IPS DF 6.9 (cell line): ENCODE measurements around the gene PRH1.

Experiments used
- DNase-seq: peaks from one replicate; pipeline ENCODE4 v3.0.0-alpha.2; 2013; ENCODE audit warnings: low read depth, low spot score
- H3K27ac ChIP-seq: one replicate; pipeline ENCODE4 v1.5.1; 2013; ENCODE audit warnings: low read length, control low read depth
- H3K27me3 ChIP-seq: 2 replicates; pipeline ENCODE4 v1.6.1; 2013; ENCODE audit warnings: mild to moderate bottlenecking, low read length; ENCODE audit not compliant: control insufficient read depth, insufficient read depth
- H3K36me3 ChIP-seq: 2 replicates; pipeline ENCODE4 v1.6.1; 2013; ENCODE audit warnings: low read length; ENCODE audit not compliant: control insufficient read depth, insufficient read depth
- H3K4me1 ChIP-seq: 2 replicates; pipeline ENCODE4 v1.6.1; 2013; ENCODE audit warnings: low read length; ENCODE audit not compliant: control insufficient read depth, insufficient read depth
- H3K4me3 ChIP-seq: 2 replicates; pipeline ENCODE4 v1.5.1; 2013; ENCODE audit warnings: mild to moderate bottlenecking, low read length
- H3K9me3 ChIP-seq: 2 replicates; pipeline ENCODE4 v1.6.1; 2013; ENCODE audit warnings: low read length, inconsistent platforms; ENCODE audit not compliant: control insufficient read depth, insufficient read depth
- WGBS: extraction: QIAGEN DNeasy Blood & Tissue Kit; methylation state at CpG from one replicate; pipeline ENCODE4 v1.1.7; 2013; ENCODE audit warnings: mixed read lengths, missing lambda C conversion rate; ENCODE audit not compliant: insufficient read length, insufficient coverage; 5-methylcytosine and 5-hydroxymethylcytosine counted together

PRH1 gene

GRCh38 chr12:10842862-10843261 lies 41.2 kb downstream of the PRH1 start:
- Histone ChIP-seq H3K9me3 (no peaks in the 10 kb centered on the region), H3K27ac (no peak overlapping the region), H3K4me3 (no peak overlapping the region), H3K27me3 (no peaks in the 10 kb centered on the region), H3K36me3 (no peaks in the 10 kb centered on the region), H3K4me1 (no peaks in the 10 kb centered on the region)
- no CpG with 5 or more reads among the region's 2 CpGs for WGBS
- DNase-seq = no peak

GRCh38 chr12:10838461-10838860 lies 45.6 kb downstream of the PRH1 start:
- no peak overlapping the region for H3K27ac ChIP-seq
- DNase-seq = no peak
- no peak overlapping the region for H3K4me3 ChIP-seq
- no peaks in the 10 kb centered on the region for H3K27me3 ChIP-seq
- no CpG with 5 or more reads among the region's 3 CpGs for WGBS
- H3K9me3 ChIP-seq = no peaks in the 10 kb centered on the region
- no peaks in the 10 kb centered on the region for H3K36me3 ChIP-seq
- no peaks in the 10 kb centered on the region for H3K4me1 ChIP-seq
